ENCODE measurements around the gene PIP4K2A. TPM values are rescaled to one million over a fixed set of nuclear protein-coding genes. Genes with fewer than 3 reads are reported as not detected.

The PIP4K2A gene
- total and polyA plus RNA-seq, 2 donors (not counting 3 experiments of a cell fraction or from before 2014, with no cell fraction given), result 11.8 to 32.6 TPM

DNA sequence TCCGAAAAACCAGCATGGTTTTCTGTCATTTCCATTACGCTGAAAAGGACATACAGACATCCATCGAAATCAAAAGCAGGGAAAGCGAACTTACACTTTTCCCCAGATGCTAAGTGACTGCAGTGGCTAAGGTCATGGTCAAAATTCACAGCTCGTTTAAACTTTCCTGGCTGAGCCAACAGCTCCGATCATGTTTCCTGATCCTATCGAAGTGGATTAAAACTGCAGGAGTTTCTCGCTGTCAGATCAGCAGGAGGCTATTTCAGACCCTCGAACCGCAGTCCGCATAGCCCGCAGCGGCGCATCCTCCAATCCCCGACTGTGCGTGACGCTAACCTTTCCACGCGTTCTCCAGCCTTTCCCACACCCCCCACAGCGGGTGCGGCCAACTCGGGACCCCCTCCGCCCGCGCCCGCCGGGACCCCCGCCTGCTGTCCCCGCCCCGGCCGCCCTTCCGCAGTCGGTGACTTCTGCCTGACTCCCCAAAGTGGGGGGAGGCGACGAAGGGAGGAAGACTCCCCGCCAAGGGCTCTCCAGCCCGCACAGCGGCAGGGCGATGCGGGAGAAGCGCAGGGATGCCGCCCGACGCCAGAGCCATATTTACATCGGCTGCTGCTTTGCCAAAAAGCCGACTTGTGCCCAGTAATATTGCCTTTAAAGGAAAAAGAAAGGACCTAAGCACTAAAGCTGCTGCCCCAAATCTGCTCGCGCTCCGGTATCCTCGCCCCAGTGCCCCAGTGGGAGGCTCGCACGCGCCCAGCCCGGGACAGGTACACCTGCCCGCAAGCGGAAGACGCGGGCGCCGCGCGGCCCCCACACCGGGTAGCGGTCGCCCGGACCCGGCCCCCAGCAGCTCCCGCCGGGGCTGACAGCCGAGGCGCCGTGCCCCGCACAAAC is 1.2 kb downstream of the PIP4K2A start:
- DNase-seq (ENCODE audit: low read depth, low spot score), result peak; percentile 52
- no peak overlapping the region for H3K27ac ChIP-seq (ENCODE audit: insufficient read depth, low read depth, low read length)
- no peaks in the 10 kb centered on the region for H3K9me3 ChIP-seq (replicated peaks; ENCODE audit: control insufficient read depth, insufficient read depth, low read length)
- peak overlapping the region; percentile 89 to 100 (median 89) for H3K4me3 ChIP-seq (replicated peaks in 1 of 3; ENCODE audit: insufficient read depth in 1 of 3, low read depth in 1 of 3, low read length in 3 of 3)
- dilution Hi-C loops (cut with MboI; ENCODE audit: extremely low pct_ligation_motif_present, low sequenced_read_pairs) (no loop called here), intact Hi-C loops (cut with micrococcal nuclease) (loop anchor here (1.0 to 10.0 kb wide), 8 partner anchors 112 to 711 kb away; partner anchors contain the start of genes COMMD3 and DNAJC1)
- BruUV-seq (replicated peaks), result no TSS peak
- peaks cover 5% of the 10 kb centered on the region for H4K20me1 ChIP-seq (replicated peaks; ENCODE audit: control insufficient read depth, extremely low read depth, insufficient read depth, low read length)
- CTCF ChIA-PET, result interaction anchor here (1.0 to 2.7 kb wide), 8 partner anchors 9 to 275 kb away, joined by 3 to 15 read pairs (median 3); no protein-coding TSS in a partner anchor
- peak; percentile 88 for FAIRE-seq
- no peaks in the 10 kb centered on the region for H3K27me3 ChIP-seq (ENCODE audit: control insufficient read depth in 2 of 2, insufficient read depth in 2 of 2, low read length in 2 of 2)
- H3K4me1 ChIP-seq (ENCODE audit: control insufficient read depth, extremely low read depth, insufficient read depth, low read length), result peaks cover 17% of the 10 kb centered on the region
- no peaks in the 10 kb centered on the region for H3K36me3 ChIP-seq (ENCODE audit: control insufficient read depth in 2 of 2, extremely low read depth in 1 of 2, insufficient read depth in 2 of 2, low read length in 2 of 2)
- POLR2A ChIA-PET, result no interaction called here
- no peaks in the 10 kb centered on the region for H3K9me1 ChIP-seq (replicated peaks; ENCODE audit: control insufficient read depth, extremely low read depth, insufficient read depth, low read length)
- H3K4me2 ChIP-seq (ENCODE audit: insufficient read depth, low read length), result peak overlapping the region; percentile 97
- H3K9ac ChIP-seq (replicated peaks; ENCODE audit: extremely low read depth, insufficient read depth, low read length), result peak overlapping the region; percentile 59
- TF ChIP-seq JUN (IDR thresholded peaks at IDR 0.05; ENCODE audit: borderline replicate concordance, insufficient read depth, insufficient read length, low read depth), result no peak
- TF ChIP-seq POLR2AphosphoS5 (IDR thresholded peaks at IDR 0.05; ENCODE audit: insufficient read depth, low read depth, low read length), result no peak
- TF ChIP-seq FOS (IDR thresholded peaks at IDR 0.05; ENCODE audit: borderline replicate concordance, insufficient read depth, low read length), result no peak
- TF ChIP-seq, protein P1, sequence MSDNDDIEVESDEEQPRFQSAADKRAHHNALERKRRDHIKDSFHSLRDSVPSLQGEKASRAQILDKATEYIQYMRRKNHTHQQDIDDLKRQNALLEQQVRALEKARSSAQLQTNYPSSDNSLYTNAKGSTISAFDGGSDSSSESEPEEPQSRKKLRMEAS (IDR thresholded peaks at IDR 0.05; ENCODE audit: insufficient read depth, insufficient read length), result no peak
- TF ChIP-seq POLR2A (IDR thresholded peaks at IDR 0.05; ENCODE audit: low read depth, low read length), result no peak
- no peak for TF ChIP-seq MYC (IDR thresholded peaks at IDR 0.05; ENCODE audit: low read depth, low read length)
- TF ChIP-seq, protein P2, sequence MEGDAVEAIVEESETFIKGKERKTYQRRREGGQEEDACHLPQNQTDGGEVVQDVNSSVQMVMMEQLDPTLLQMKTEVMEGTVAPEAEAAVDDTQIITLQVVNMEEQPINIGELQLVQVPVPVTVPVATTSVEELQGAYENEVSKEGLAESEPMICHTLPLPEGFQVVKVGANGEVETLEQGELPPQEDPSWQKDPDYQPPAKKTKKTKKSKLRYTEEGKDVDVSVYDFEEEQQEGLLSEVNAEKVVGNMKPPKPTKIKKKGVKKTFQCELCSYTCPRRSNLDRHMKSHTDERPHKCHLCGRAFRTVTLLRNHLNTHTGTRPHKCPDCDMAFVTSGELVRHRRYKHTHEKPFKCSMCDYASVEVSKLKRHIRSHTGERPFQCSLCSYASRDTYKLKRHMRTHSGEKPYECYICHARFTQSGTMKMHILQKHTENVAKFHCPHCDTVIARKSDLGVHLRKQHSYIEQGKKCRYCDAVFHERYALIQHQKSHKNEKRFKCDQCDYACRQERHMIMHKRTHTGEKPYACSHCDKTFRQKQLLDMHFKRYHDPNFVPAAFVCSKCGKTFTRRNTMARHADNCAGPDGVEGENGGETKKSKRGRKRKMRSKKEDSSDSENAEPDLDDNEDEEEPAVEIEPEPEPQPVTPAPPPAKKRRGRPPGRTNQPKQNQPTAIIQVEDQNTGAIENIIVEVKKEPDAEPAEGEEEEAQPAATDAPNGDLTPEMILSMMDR (IDR thresholded peaks at IDR 0.05; ENCODE audit: extremely low read depth in 1 of 2, insufficient read depth in 1 of 2, low read depth in 1 of 2, low read length in 2 of 2), result no peak
- H2AFZ ChIP-seq (ENCODE audit: low read depth, low read length), result peak overlapping the region; percentile 97
- peaks cover 52% of the 10 kb centered on the region for H3K79me2 ChIP-seq (ENCODE audit: control insufficient read depth, insufficient read depth, low read length)
